GM19025 (cell line): Measurements from ENCODE around the gene UGT1A7.

Experiments used
- ATAC-seq: cut with Tn5 transposase; IDR thresholded peaks from one replicate; pipeline ENCODE4 v1.9.1; 2021; ENCODE audit warnings: mild to moderate bottlenecking, low read depth, moderate library complexity; ENCODE audit not compliant: unreplicated experiment

Gene UGT1A7

DNA sequence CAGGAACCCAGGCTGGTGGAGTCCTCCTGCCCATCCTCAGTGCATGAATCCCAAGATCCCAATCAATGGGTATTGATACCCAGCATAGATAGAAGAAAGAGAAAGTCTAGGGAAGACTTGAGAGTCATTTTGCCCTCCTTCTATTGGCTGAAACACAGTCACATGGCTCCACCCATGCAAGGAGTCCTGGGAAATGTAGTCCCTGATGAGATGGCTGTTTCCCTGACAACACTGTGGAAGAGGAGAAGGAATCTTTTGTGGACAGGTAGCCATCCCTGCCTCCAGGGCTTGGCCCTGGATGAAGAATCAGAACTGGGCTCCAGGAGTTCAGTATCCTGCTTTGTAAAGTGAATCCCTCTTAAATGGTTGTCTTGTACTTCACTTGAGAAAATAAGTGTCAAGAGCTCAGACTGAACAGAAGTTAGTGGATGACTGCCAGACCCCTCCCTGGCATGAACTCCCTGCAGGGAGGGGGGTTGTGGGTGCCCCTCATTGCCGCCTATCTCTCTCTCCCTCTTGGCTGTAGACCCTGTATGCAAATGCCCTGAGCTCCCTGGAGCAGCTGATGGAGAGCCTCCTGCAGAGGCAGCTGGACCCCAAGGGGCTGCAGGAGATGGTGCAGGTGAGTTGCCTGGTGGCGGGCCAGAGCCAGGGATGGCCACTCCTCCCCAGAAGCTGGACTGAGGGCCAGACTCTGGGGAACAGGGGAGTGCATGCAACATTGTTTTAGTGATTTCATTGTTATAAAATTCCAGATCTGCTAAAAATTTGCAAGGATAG lies 132.5 kb downstream of the UGT1A7 start:
- ATAC-seq: no peak

GRCh38 chr2:233815861-233816260 lies 134.2 kb downstream of the UGT1A7 start:
- ATAC-seq: no peak

DNA sequence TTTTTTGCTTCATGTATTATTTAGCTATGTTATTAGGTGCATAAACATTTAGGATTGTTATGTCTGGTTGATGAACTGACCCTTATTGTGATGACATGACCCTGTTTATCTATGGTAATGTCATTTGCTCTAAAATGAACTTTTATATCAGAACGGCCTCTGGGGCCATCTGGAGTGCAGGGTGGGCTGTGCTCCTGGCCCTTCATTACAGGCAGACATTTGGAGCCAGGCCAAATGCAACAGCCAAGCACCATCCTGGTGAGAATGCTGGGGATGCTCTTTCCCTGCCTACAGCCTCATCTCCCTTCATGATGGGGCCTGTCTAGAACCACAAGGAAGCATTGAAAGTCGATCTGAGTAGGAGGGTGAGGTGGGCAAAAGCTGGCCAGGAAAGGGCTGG lies 134.6 kb downstream of the UGT1A7 start:
- no peak for ATAC-seq

DNA sequence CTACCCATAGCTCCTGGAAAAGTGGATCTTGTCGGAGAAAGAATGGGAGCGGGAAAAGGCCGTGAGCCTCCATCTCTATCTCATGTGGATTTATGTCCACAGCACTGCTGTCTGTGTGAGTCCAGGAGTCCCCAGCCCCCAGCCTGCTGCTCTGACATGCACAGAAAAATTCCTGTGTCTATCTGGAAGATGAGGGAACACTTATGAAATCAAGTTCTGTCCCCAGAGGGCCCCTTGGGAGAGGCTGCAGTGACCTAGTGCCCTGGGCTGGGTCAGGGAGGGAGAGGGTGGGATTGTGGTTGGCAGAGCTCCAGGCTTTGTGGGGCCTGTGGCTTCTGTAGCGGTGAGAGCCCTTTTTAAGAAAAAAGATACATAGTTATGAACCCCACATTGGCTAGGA lies 135.1 kb downstream of the UGT1A7 start:
- no peak for ATAC-seq

- no peak for ATAC-seq
These were observed 135.7 kb downstream of the UGT1A7 start for GRCh38 chr2:233817361-233817911.

DNA sequence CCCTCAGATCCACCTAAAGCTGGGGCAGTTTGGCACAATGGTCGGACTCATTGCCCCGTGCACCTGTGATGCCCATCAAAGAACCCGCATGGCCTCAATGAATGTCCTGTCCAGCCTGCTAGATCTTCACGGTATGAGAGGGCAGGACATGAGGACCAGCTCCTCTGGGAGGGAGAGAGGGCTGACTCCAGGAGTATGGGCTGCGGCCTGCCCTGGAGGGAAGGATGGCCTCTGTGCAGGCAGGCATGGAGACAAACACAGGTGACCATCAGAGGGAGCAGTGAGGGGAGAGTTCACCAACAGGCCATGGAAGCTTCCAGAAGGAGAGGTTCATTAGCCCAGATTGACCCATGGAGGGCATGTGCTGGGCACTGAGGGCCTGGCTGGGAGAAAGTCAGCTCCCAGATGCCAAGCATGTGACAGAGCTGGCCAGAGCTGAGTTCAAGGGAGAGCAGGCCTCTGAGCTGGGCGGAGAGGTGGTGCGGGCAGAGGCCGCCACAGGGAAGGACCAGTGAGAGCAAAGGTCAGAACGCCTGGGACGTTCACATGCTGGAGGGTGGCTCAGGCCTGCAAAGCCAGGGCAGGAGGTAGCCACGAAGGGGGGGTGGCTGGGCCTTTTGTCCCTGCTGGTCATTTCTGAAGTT lies 136.4 kb downstream of the UGT1A7 start:
- no peak for ATAC-seq

DNA sequence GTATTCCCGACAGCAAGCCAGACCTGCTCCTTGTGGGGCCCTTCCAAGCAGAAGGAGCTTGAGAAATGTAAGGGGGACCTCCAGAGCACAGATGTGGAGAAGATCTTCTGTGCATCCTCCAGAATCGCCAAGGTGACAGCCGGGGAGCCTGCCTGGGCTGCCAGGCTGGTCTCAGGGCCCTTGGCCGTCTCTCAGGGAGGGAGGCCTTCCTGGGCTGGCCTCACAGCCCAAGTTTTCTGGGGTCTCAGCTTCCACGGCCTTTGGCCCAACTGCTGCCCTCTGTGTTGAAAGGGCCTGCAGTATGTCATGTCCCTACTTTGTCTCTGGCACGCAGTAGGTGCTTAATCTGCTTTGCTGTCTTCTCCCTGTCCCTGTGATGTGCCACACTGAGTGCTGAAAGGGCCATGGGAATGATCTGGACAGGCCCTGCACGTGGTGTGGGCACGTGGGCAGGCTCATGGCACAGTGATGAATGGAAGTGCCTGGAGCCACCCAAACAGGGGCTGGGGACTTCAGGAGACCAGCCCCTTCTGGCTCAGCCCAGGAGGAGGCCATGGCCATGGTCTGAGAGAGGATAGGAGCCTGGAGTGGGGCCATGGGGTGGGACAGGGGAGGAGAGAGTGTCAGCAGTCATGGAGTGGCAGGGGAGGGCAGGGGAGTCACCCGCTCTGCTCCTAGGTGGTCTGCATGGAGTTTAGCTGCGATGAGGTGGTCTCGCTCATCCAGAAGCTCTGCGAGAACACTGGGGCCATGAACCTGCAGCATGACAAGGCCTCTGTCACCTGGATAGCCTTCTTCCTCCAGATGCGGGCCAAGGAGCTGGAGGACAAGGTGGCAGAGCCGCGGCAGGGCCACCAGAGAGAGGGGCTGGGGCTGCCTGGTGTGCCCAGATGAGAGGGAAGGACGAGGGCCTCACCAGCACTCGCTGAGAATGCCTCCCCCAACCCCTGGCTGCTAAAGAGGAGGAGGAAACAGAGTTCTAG lies 137.2 kb downstream of the UGT1A7 start:
- ATAC-seq: no peak

GRCh38 chr2:233819884-233820773 lies 138.4 kb downstream of the UGT1A7 start:
- no peak for ATAC-seq

DNA sequence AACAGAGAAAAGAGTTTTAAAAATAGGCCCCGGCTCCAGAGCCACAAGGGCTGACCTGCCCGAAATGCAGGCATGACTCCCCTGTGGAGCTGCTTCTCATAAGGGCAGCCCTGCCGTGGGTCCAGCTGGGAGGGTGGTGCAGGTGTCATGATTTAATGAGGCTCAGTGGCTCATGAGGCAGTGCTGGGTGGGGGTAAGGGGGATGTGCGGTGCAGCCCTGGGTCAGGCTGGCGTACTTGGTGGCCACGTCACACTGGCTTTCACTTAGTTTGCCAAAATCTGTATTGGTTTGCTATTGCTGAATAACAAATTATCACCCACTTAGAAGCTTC lies 139.0 kb downstream of the UGT1A7 start:
- ATAC-seq: no peak

- ATAC-seq: no peak
These were observed 139.5 kb downstream of the UGT1A7 start for GRCh38 chr2:233821196-233821595.

- ATAC-seq: no peak
These were observed 140.0 kb downstream of the UGT1A7 start for GRCh38 chr2:233821709-233822100.

- no peak for ATAC-seq
These were observed 140.5 kb downstream of the UGT1A7 start for GRCh38 chr2:233822101-233822771.
